ENCODE data around the gene JAZF1.

The JAZF1 gene

GRCh38 chr7:27826357-27826756, 354.2 kb downstream of the JAZF1 start:
- no peak for DNase-seq (ENCODE audit: low read depth, low spot score)
- no peaks in the 10 kb centered on the region for H3K9me3 ChIP-seq (ENCODE audit: insufficient read depth, low read length)
- H3K36me3 ChIP-seq (ENCODE audit: insufficient read depth, insufficient read length, low read length) = peaks cover 14% of the 10 kb centered on the region
- H3K9ac ChIP-seq (ENCODE audit: insufficient read length, low read depth) = no peak overlapping the region
- no peaks in the 10 kb centered on the region for H3K4me1 ChIP-seq (ENCODE audit: insufficient read depth, insufficient read length)
- H3K27me3 ChIP-seq (ENCODE audit: insufficient read depth, insufficient read length) = no peaks in the 10 kb centered on the region
- TF ChIP-seq YY1 (IDR thresholded peaks at IDR 0.05; ENCODE audit: insufficient read depth, insufficient read length) (no peak), SUZ12 (IDR thresholded peaks at IDR 0.05; ENCODE audit: extremely low read depth, insufficient read depth, insufficient read length) (no peak), ZNF274 (IDR thresholded peaks at IDR 0.05; ENCODE audit: low read depth, low read length) (no peak)
- no peak overlapping the region for H3K4me3 ChIP-seq (ENCODE audit: insufficient read length, low read depth)

- Histone ChIP-seq H3K9ac (ENCODE audit: insufficient read length, low read depth) (no peak overlapping the region), H3K4me3 (ENCODE audit: insufficient read length, low read depth) (no peak overlapping the region), H3K4me1 (ENCODE audit: insufficient read depth, insufficient read length) (no peaks in the 10 kb centered on the region), H3K9me3 (ENCODE audit: insufficient read depth, low read length) (no peaks in the 10 kb centered on the region), H3K27me3 (ENCODE audit: insufficient read depth, insufficient read length) (no peaks in the 10 kb centered on the region), H3K36me3 (ENCODE audit: insufficient read depth, insufficient read length, low read length) (peaks cover 14% of the 10 kb centered on the region)
- TF ChIP-seq ZNF274 (IDR thresholded peaks at IDR 0.05; ENCODE audit: low read depth, low read length) (no peak), YY1 (IDR thresholded peaks at IDR 0.05; ENCODE audit: insufficient read depth, insufficient read length) (no peak)
- no peak for DNase-seq (ENCODE audit: low read depth, low spot score)
Measured at GRCh38 chr7:27825891-27826290, 354.7 kb downstream of the JAZF1 start.

- H3K4me1 ChIP-seq (ENCODE audit: insufficient read depth, insufficient read length) = no peaks in the 10 kb centered on the region
- peaks cover 6% of the 10 kb centered on the region for H3K36me3 ChIP-seq (ENCODE audit: insufficient read depth, insufficient read length, low read length)
- no peak for DNase-seq (ENCODE audit: low read depth, low spot score)
- TF ChIP-seq ZNF274 (IDR thresholded peaks at IDR 0.05; ENCODE audit: low read depth, low read length) (no peak), SUZ12 (IDR thresholded peaks at IDR 0.05; ENCODE audit: extremely low read depth, insufficient read depth, insufficient read length) (no peak), YY1 (IDR thresholded peaks at IDR 0.05; ENCODE audit: insufficient read depth, insufficient read length) (no peak)
- no peak overlapping the region for H3K9ac ChIP-seq (ENCODE audit: insufficient read length, low read depth)
- H3K4me3 ChIP-seq (ENCODE audit: insufficient read length, low read depth) = no peak overlapping the region
- H3K9me3 ChIP-seq (ENCODE audit: insufficient read depth, low read length) = no peaks in the 10 kb centered on the region
- H3K27me3 ChIP-seq (ENCODE audit: insufficient read depth, insufficient read length) = no peaks in the 10 kb centered on the region
Measured at GRCh38 chr7:27822245-27822644, 358.4 kb downstream of the JAZF1 start.

GRCh38 chr7:27812706-27813105, 367.9 kb downstream of the JAZF1 start:
- H3K27me3 ChIP-seq (ENCODE audit: insufficient read depth, insufficient read length) = no peaks in the 10 kb centered on the region

GRCh38 chr7:27810186-27810585, 370.4 kb downstream of the JAZF1 start:
- no peak for DNase-seq (ENCODE audit: low read depth, low spot score)
- Histone ChIP-seq H3K9ac (ENCODE audit: insufficient read length, low read depth) (no peak overlapping the region), H3K27me3 (ENCODE audit: insufficient read depth, insufficient read length) (no peaks in the 10 kb centered on the region), H3K36me3 (ENCODE audit: insufficient read depth, insufficient read length, low read length) (peaks cover 3% of the 10 kb centered on the region), H3K4me1 (ENCODE audit: insufficient read depth, insufficient read length) (no peaks in the 10 kb centered on the region), H3K4me3 (ENCODE audit: insufficient read length, low read depth) (no peak overlapping the region), H3K9me3 (ENCODE audit: insufficient read depth, low read length) (no peaks in the 10 kb centered on the region)
- no peak for TF ChIP-seq YY1 (IDR thresholded peaks at IDR 0.05; ENCODE audit: insufficient read depth, insufficient read length)

More at GRCh38 chr7:27812706-27813105, 367.9 kb downstream of the JAZF1 start:
- no peak overlapping the region for H3K4me3 ChIP-seq (ENCODE audit: insufficient read length, low read depth)
- H3K9me3 ChIP-seq (ENCODE audit: insufficient read depth, low read length) = no peaks in the 10 kb centered on the region
- DNase-seq (ENCODE audit: low read depth, low spot score) = no peak
- TF ChIP-seq YY1 (IDR thresholded peaks at IDR 0.05; ENCODE audit: insufficient read depth, insufficient read length) (no peak), ZNF274 (IDR thresholded peaks at IDR 0.05; ENCODE audit: low read depth, low read length) (no peak), SUZ12 (IDR thresholded peaks at IDR 0.05; ENCODE audit: extremely low read depth, insufficient read depth, insufficient read length) (no peak)
- peaks cover 8% of the 10 kb centered on the region for H3K36me3 ChIP-seq (ENCODE audit: insufficient read depth, insufficient read length, low read length)
- no peak overlapping the region for H3K9ac ChIP-seq (ENCODE audit: insufficient read length, low read depth)
- no peaks in the 10 kb centered on the region for H3K4me1 ChIP-seq (ENCODE audit: insufficient read depth, insufficient read length)

- no peak for TF ChIP-seq ZNF274 (IDR thresholded peaks at IDR 0.05; ENCODE audit: low read depth, low read length)
- TF ChIP-seq YY1 (IDR thresholded peaks at IDR 0.05; ENCODE audit: insufficient read depth, insufficient read length) = no peak
- no peak for TF ChIP-seq SUZ12 (IDR thresholded peaks at IDR 0.05; ENCODE audit: extremely low read depth, insufficient read depth, insufficient read length)
- Histone ChIP-seq H3K4me1 (ENCODE audit: insufficient read depth, insufficient read length) (no peaks in the 10 kb centered on the region), H3K27me3 (ENCODE audit: insufficient read depth, insufficient read length) (no peaks in the 10 kb centered on the region), H3K4me3 (ENCODE audit: insufficient read length, low read depth) (no peak overlapping the region), H3K36me3 (ENCODE audit: insufficient read depth, insufficient read length, low read length) (peaks cover 3% of the 10 kb centered on the region), H3K9me3 (ENCODE audit: insufficient read depth, low read length) (no peaks in the 10 kb centered on the region), H3K9ac (ENCODE audit: insufficient read length, low read depth) (no peak overlapping the region)
- no peak for DNase-seq (ENCODE audit: low read depth, low spot score)
Measured at GRCh38 chr7:27808626-27809025, 372.0 kb downstream of the JAZF1 start.

GRCh38 chr7:27804139-27804538, 376.5 kb downstream of the JAZF1 start:
- TF ChIP-seq ZNF274 (IDR thresholded peaks at IDR 0.05; ENCODE audit: low read depth, low read length) (no peak), YY1 (IDR thresholded peaks at IDR 0.05; ENCODE audit: insufficient read depth, insufficient read length) (no peak), SUZ12 (IDR thresholded peaks at IDR 0.05; ENCODE audit: extremely low read depth, insufficient read depth, insufficient read length) (no peak)
- H3K36me3 ChIP-seq (ENCODE audit: insufficient read depth, insufficient read length, low read length) = peaks cover 4% of the 10 kb centered on the region
- H3K4me3 ChIP-seq (ENCODE audit: insufficient read length, low read depth) = no peak overlapping the region

GRCh38 chr7:27802999-27803398, 377.6 kb downstream of the JAZF1 start:
- DNase-seq (ENCODE audit: low read depth, low spot score) = no peak
- H3K4me1 ChIP-seq (ENCODE audit: insufficient read depth, insufficient read length) = no peaks in the 10 kb centered on the region
- no peak overlapping the region for H3K4me3 ChIP-seq (ENCODE audit: insufficient read length, low read depth)
- H3K36me3 ChIP-seq (ENCODE audit: insufficient read depth, insufficient read length, low read length) = peaks cover 4% of the 10 kb centered on the region
- no peak for TF ChIP-seq YY1 (IDR thresholded peaks at IDR 0.05; ENCODE audit: insufficient read depth, insufficient read length)
- no peak for TF ChIP-seq SUZ12 (IDR thresholded peaks at IDR 0.05; ENCODE audit: extremely low read depth, insufficient read depth, insufficient read length)
- TF ChIP-seq ZNF274 (IDR thresholded peaks at IDR 0.05; ENCODE audit: low read depth, low read length) = no peak
- no peaks in the 10 kb centered on the region for H3K27me3 ChIP-seq (ENCODE audit: insufficient read depth, insufficient read length)
- H3K9ac ChIP-seq (ENCODE audit: insufficient read length, low read depth) = no peak overlapping the region
- no peaks in the 10 kb centered on the region for H3K9me3 ChIP-seq (ENCODE audit: insufficient read depth, low read length)

More at GRCh38 chr7:27804139-27804538, 376.5 kb downstream of the JAZF1 start:
- Histone ChIP-seq H3K9ac (ENCODE audit: insufficient read length, low read depth) (no peak overlapping the region), H3K9me3 (ENCODE audit: insufficient read depth, low read length) (no peaks in the 10 kb centered on the region), H3K27me3 (ENCODE audit: insufficient read depth, insufficient read length) (no peaks in the 10 kb centered on the region), H3K4me1 (ENCODE audit: insufficient read depth, insufficient read length) (no peaks in the 10 kb centered on the region)
- DNase-seq (ENCODE audit: low read depth, low spot score) = no peak
